H9 (cell line): ENCODE results near the gene GRIK1. TPM values are rescaled to one million over a fixed set of nuclear protein-coding genes. Genes with fewer than 3 reads are reported as not detected.

Source experiments
- DNase-seq: peaks from one replicate; pipeline ENCODE4 v3.0.0-alpha.2; 2017
- H2AFZ ChIP-seq: one replicate; pipeline ENCODE4 v1.6.1; 2013; ENCODE audit warnings: mild to moderate bottlenecking, low read length, control low read depth, moderate library complexity
- H2AK5ac ChIP-seq: 2 replicates; pipeline ENCODE4 v1.6.1; 2013; ENCODE audit warnings: low read length, control low read depth, mixed read lengths; ENCODE audit not compliant: insufficient read length
- H2BK120ac ChIP-seq: one replicate; pipeline ENCODE4 v1.6.1; 2013; ENCODE audit warnings: low read depth, mild to moderate bottlenecking, low read length, control low read depth, inconsistent platforms; ENCODE audit not compliant: poor library complexity, severe bottlenecking
- H2BK12ac ChIP-seq: 2 replicates; pipeline ENCODE4 v1.6.1; 2013; ENCODE audit warnings: low read length, control low read depth, mixed read lengths, low read depth; ENCODE audit not compliant: insufficient read length
- H2BK15ac ChIP-seq: 2 replicates; pipeline ENCODE4 v1.6.1; 2013; ENCODE audit warnings: low read depth, low read length, control low read depth
- H2BK20ac ChIP-seq: one replicate; pipeline ENCODE4 v1.6.1; 2013; ENCODE audit warnings: low read depth, mild to moderate bottlenecking, low read length, control low read depth, inconsistent platforms; ENCODE audit not compliant: poor library complexity, severe bottlenecking
- H2BK5ac ChIP-seq: 2 replicates; pipeline ENCODE4 v1.6.1; 2013; ENCODE audit warnings: low read length, control low read depth, mixed read lengths; ENCODE audit not compliant: insufficient read length
- H3K14ac ChIP-seq: 2 replicates; pipeline ENCODE4 v1.6.1; 2013; ENCODE audit warnings: low read length, control low read depth; ENCODE audit not compliant: insufficient read depth
- H3K18ac ChIP-seq: 2 replicates; pipeline ENCODE4 v1.6.1; 2013; ENCODE audit warnings: low read depth, mild to moderate bottlenecking, mixed read lengths, low read length, control low read depth; ENCODE audit not compliant: insufficient read length
- H3K23ac ChIP-seq: 2 replicates; pipeline ENCODE4 v1.6.1; 2013; ENCODE audit warnings: low read length, control low read depth, mixed read lengths, low read depth; ENCODE audit not compliant: insufficient read length
- H3K23me2 ChIP-seq: 2 replicates; pipeline ENCODE4 v1.6.1; 2013; ENCODE audit warnings: low read depth, mild to moderate bottlenecking, mixed read lengths, low read length, control low read depth; ENCODE audit not compliant: insufficient read length, poor library complexity, severe bottlenecking
- H3K27ac ChIP-seq: 2 replicates; pipeline ENCODE4 v1.5.1; 2013; ENCODE audit warnings: low read length, control low read depth, mixed read lengths, low read depth; ENCODE audit not compliant: insufficient read length
- H3K27me3 ChIP-seq: 2 replicates; pipeline ENCODE4 v1.6.1; 2013; ENCODE audit warnings: low read length, control low read depth, inconsistent platforms; ENCODE audit not compliant: insufficient read depth
- H3K4ac ChIP-seq: 2 replicates; pipeline ENCODE4 v1.6.1; 2013; ENCODE audit warnings: low read depth, mild to moderate bottlenecking, control low read depth, inconsistent platforms, low read length, moderate library complexity
- H3K4me1 ChIP-seq: 2 replicates; pipeline ENCODE4 v1.6.1; 2013; ENCODE audit warnings: low read length, control low read depth, inconsistent platforms; ENCODE audit not compliant: insufficient read depth
- H3K4me2 ChIP-seq: 2 replicates; pipeline ENCODE4 v1.6.1; 2013; ENCODE audit warnings: low read length, control low read depth, mixed read lengths; ENCODE audit not compliant: insufficient read length, insufficient read depth
- H3K56ac ChIP-seq: 2 replicates; pipeline ENCODE4 v1.6.1; 2013; ENCODE audit warnings: low read depth, mild to moderate bottlenecking, mixed read lengths, low read length, control low read depth; ENCODE audit not compliant: insufficient read length
- H3K79me1 ChIP-seq: 2 replicates; pipeline ENCODE4 v1.6.1; 2013; ENCODE audit warnings: low read depth, mild to moderate bottlenecking, moderate library complexity, low read length, control low read depth, inconsistent platforms; ENCODE audit not compliant: insufficient read depth, poor library complexity, severe bottlenecking
- H3K79me2 ChIP-seq: 2 replicates; pipeline ENCODE4 v1.6.1; 2013; ENCODE audit warnings: low read length, control low read depth, inconsistent platforms; ENCODE audit not compliant: insufficient read depth
- H3K9ac ChIP-seq: 2 replicates; pipeline ENCODE4 v1.6.1; 2013; ENCODE audit warnings: low read length, control low read depth, mixed read lengths; ENCODE audit not compliant: insufficient read length; ENCODE audit errors: extremely low read depth
- H3K9me3 ChIP-seq: one replicate; pipeline ENCODE4 v1.6.1; 2013; ENCODE audit warnings: low read depth, low read length, inconsistent platforms; ENCODE audit not compliant: control insufficient read depth
- H3T11ph ChIP-seq: one replicate; pipeline ENCODE4 v1.6.1; 2013; ENCODE audit warnings: mild to moderate bottlenecking, low read length, control low read depth, inconsistent platforms
- H4K20me1 ChIP-seq: one replicate; pipeline ENCODE4 v1.6.1; 2013; ENCODE audit not compliant: control insufficient read depth, insufficient read length, insufficient read depth
- H4K5ac ChIP-seq: 2 replicates; pipeline ENCODE4 v1.6.1; 2013; ENCODE audit warnings: low read depth, mild to moderate bottlenecking, mixed read lengths, low read length, control low read depth; ENCODE audit not compliant: insufficient read length
- H4K8ac ChIP-seq: replicated peaks from 2 replicates; pipeline ENCODE4 v1.6.1; 2013; ENCODE audit warnings: low read length, control low read depth, mixed read lengths, low read depth; ENCODE audit not compliant: insufficient read length
- H4K91ac ChIP-seq: 2 replicates; pipeline ENCODE4 v1.6.1; 2013; ENCODE audit warnings: low read depth, mild to moderate bottlenecking, moderate library complexity, mixed read lengths, low read length, control low read depth; ENCODE audit not compliant: insufficient read length
- H3K27ac Mint-ChIP-seq, 3 experiments: 2 replicates in 2 of 3; 3 replicates in 1 of 3; pipeline ENCODE4 v1.8.0; 2020 to 2021; ENCODE audit warnings: mixed read lengths in 3 of 3, mild to moderate bottlenecking in 1 of 3, moderate library complexity in 1 of 3
- H3K27me3 Mint-ChIP-seq: 2 replicates; pipeline ENCODE4 v1.8.0; 2021; ENCODE audit warnings: low read depth, mild to moderate bottlenecking, moderate library complexity, mixed read lengths
- H3K36me3 Mint-ChIP-seq, 3 experiments: 2 replicates in 2 of 3; 3 replicates in 1 of 3; pipeline ENCODE4 v1.8.0; 2020 to 2021; ENCODE audit warnings: low read depth in 3 of 3, mixed read lengths in 3 of 3; ENCODE audit not compliant: insufficient read depth in 1 of 3
- H3K4me1 Mint-ChIP-seq, 2 experiments: 2 replicates each; pipeline ENCODE4 v1.8.0; 2020; ENCODE audit warnings: mixed read lengths in 2 of 2
- H3K4me3 Mint-ChIP-seq, 2 experiments: 2 replicates in 1 of 2; 3 replicates in 1 of 2; pipeline ENCODE4 v1.8.0; 2020 to 2021; ENCODE audit warnings: mild to moderate bottlenecking in 2 of 2, mixed read lengths in 2 of 2, moderate library complexity in 1 of 2
- H3K9me3 Mint-ChIP-seq, 2 experiments: 2 replicates in 1 of 2; 3 replicates in 1 of 2; pipeline ENCODE4 v1.8.0; 2020; ENCODE audit warnings: mild to moderate bottlenecking in 2 of 2, mixed read lengths in 2 of 2, moderate library complexity in 1 of 2
- CTCF ChIP-seq: fragments of 200-600 bp; sonication (generic); conservative IDR thresholded peaks from 3 replicates; pipeline ENCODE4 v1.8.0; 2021; ENCODE audit warnings: antibody characterized with exemption, mild to moderate bottlenecking
- WGBS: extraction: QIAGEN DNeasy Blood & Tissue Kit; methylation state at CpG from one replicate; pipeline ENCODE4 v1.1.7; 2013; ENCODE audit warnings: missing lambda C conversion rate, low lambda C conversion rate, mixed read lengths; ENCODE audit not compliant: insufficient read length; ENCODE audit errors: extremely low coverage; 5-methylcytosine and 5-hydroxymethylcytosine counted together
- total RNA-seq: library from RNA; stranded (reverse); gene quantifications from 2 replicates; pipeline ENCODE4 v1.2.1, GENCODE V29; 2021

The GRIK1 gene
- total RNA-seq, 1 experiment from 2014 or later: not detected

DNA sequence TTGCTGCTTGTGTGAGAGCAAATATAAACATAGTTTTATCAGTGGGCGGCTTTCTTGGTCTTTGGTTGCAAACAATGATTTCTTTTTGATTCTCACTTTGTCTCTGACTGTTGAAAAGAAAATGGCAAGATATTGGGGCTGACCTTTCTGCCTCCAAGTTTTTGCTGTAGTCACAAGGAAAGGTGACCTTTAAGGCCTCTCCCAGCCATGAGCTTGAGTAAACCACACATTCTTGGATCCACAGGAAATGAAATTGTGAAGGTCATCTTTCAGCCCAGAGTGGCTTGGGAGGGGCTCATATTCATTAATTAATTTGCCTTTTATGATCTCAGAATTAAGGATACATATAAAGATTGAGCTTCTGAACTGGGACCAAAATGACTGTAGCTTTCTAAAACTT, 399.5 kb downstream of the GRIK1 start:
- H2BK5ac ChIP-seq: no peak overlapping the region
- no CpG with 5 or more reads among the region's 1 CpG for WGBS

More for the DNA sequence above, 399.5 kb downstream of the GRIK1 start:
- Histone ChIP-seq H2AK5ac (no peak overlapping the region), H2BK12ac (no peak overlapping the region), H3K4ac (no peak overlapping the region), H3K18ac (no peak overlapping the region), H3K4me2 (no peak overlapping the region), H3K56ac (no peak overlapping the region), H3T11ph (no peak overlapping the region), H3K4me1 (no peaks in the 10 kb centered on the region), H2BK20ac (no peak overlapping the region), H2AFZ (no peak overlapping the region), H4K20me1 (no peaks in the 10 kb centered on the region), H3K27ac (no peak overlapping the region), H3K79me1 (no peaks in the 10 kb centered on the region), H2BK120ac (no peak overlapping the region), H3K9ac (no peak overlapping the region), H3K79me2 (no peaks in the 10 kb centered on the region), H3K23ac (no peak overlapping the region), H3K23me2 (no peaks in the 10 kb centered on the region), H4K5ac (no peak overlapping the region), H4K8ac (no peak overlapping the region), H3K14ac (no peak overlapping the region), H3K27me3 (no peaks in the 10 kb centered on the region), H4K91ac (no peak overlapping the region), H3K9me3 (no peaks in the 10 kb centered on the region), H2BK15ac (no peak overlapping the region)
- TF ChIP-seq CTCF: no peak
- H3K4me3 Mint-ChIP-seq: no peak overlapping the region
- no peaks in the 10 kb centered on the region for H3K4me1 Mint-ChIP-seq
- H3K9me3 Mint-ChIP-seq: peaks cover 0 to 5% of the 10 kb centered on the region in 2 experiments; a peak in 1 of 5 replicates
- no peak overlapping the region for H3K27ac Mint-ChIP-seq
- peaks cover 0 to 4% (median 0%) of the 10 kb centered on the region in 3 experiments; a peak in 1 of 7 replicates for H3K36me3 Mint-ChIP-seq
- no peaks in the 10 kb centered on the region for H3K27me3 Mint-ChIP-seq
- no peak for DNase-seq
